Measurements from ENCODE around the gene LENG1. TPM values are rescaled to one million over a fixed set of nuclear protein-coding genes. Genes with fewer than 3 reads are reported as not detected.
A peak's percentile ranks its signal among the peaks of the same experiment; 100 is the strongest.
"Not testable (repeated sequence)": the region's sequence is repeated elsewhere in the genome, so short reads cannot be mapped to it uniquely, and the experiment has no call there.

Gene LENG1
- total RNA-seq, 1 experiment from 2014 or later: 7.6 TPM

DNA sequence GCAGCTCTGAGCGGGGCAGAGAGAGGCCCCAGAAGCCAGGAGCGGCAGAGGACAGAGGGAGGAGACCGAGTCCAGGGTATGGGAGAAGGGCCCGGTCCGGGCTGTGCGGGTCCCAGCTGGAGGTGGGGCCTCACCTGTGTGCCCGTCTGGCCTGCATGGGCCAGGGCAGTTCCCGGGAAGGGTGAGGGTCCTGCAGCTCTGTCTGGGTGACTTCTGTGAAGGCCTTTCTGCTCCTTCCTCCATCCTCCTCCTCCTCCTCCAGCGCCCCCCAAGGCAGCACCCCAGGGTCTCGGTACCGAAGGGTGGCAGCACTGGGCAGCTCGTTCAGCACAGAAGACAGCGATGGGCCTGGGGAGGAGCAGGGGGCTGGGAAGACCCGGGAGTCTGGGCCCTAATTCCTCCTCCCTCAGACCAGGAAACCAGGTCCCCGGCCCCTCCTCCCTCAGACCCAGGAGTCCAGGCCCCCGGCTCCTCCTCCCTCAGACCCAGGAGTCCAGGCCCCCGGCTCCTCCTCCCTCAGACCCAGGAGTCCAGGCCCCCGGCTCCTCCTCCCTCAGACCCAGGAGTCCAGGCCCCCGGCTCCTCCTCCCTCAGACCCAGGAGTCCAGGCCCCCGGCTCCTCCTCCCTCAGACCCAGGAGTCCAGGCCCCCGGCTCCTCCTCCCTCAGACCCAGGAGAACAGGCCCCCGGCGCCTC lies 12.4 kb upstream of the LENG1 start:
- H3K9me2 ChIP-seq (ENCODE audit: insufficient read depth); H3K27me3 ChIP-seq (ENCODE audit: insufficient read depth, low read length); H4K20me1 ChIP-seq (ENCODE audit: insufficient read depth); H3K9me3 ChIP-seq (ENCODE audit: control insufficient read depth in 1 of 2, insufficient read depth in 1 of 2, low read depth in 1 of 2, low read length in 2 of 2); BruUV-seq (replicated peaks); H3K36me3 ChIP-seq (ENCODE audit: control insufficient read depth in 1 of 2, insufficient read depth in 2 of 2, low read length in 2 of 2); RAD21 ChIA-PET (ENCODE audit: low non-redundant PET in 1 of 2, low total read pairs in 2 of 2, uncharacterized antibody in 2 of 2, unreplicated experiment in 2 of 2); ATAC-seq; DNase-seq (ENCODE audit: low read depth, low spot score); H3K79me2 ChIP-seq (ENCODE audit: insufficient read depth, low read length); H2AFZ ChIP-seq (ENCODE audit: low read depth, low read length, poor library complexity, severe bottlenecking): not testable (repeated sequence)
- Histone ChIP-seq H3K4me2 (ENCODE audit: low read length) (peak overlapping the region; percentile 94), H3K4me1 (ENCODE audit: control insufficient read depth in 1 of 2, insufficient read depth in 2 of 2, low read length in 2 of 2) (peaks cover 8 to 25% of the 10 kb centered on the region in 2 experiments; a peak in 3 of 4 replicates), H3K9ac (ENCODE audit: low read length) (peak overlapping the region; percentile 90), H3K27ac (ENCODE audit: low read depth, low read length) (peak overlapping the region; percentile 86), H3K4me3 (replicated peaks in 1 of 2; ENCODE audit: low read depth in 1 of 2, low read length in 2 of 2) (peak overlapping the region; percentile 69 to 85)
- ChIA-PET CTCF (interaction anchor here (1.1 to 2.6 kb wide), 4 partner anchors 18 to 218 kb away, joined by 3 to 22 read pairs (median 4); partner anchors contain the start of gene MBOAT7), POLR2A (interaction anchor here (0.7 to 2.0 kb wide), 3 partner anchors 18 to 35 kb away, joined by 3 to 29 read pairs (median 8); partner anchors contain the start of genes CNOT3 and MBOAT7)
- TF ChIP-seq, protein P1, sequence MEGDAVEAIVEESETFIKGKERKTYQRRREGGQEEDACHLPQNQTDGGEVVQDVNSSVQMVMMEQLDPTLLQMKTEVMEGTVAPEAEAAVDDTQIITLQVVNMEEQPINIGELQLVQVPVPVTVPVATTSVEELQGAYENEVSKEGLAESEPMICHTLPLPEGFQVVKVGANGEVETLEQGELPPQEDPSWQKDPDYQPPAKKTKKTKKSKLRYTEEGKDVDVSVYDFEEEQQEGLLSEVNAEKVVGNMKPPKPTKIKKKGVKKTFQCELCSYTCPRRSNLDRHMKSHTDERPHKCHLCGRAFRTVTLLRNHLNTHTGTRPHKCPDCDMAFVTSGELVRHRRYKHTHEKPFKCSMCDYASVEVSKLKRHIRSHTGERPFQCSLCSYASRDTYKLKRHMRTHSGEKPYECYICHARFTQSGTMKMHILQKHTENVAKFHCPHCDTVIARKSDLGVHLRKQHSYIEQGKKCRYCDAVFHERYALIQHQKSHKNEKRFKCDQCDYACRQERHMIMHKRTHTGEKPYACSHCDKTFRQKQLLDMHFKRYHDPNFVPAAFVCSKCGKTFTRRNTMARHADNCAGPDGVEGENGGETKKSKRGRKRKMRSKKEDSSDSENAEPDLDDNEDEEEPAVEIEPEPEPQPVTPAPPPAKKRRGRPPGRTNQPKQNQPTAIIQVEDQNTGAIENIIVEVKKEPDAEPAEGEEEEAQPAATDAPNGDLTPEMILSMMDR (IDR thresholded peaks at IDR 0.05 in 2 of 3, conservative IDR thresholded peaks at IDR 0.05 in 1 of 3; ENCODE audit: borderline replicate concordance in 1 of 3, insufficient read depth in 1 of 3, low read depth in 2 of 3, low read length in 2 of 3): peak in 2 of 3 experiments; percentile 21 to 38; a peak in 2 of 6 replicates
- intact Hi-C loops (cut with micrococcal nuclease): loop anchor here (2.0 kb wide), 1 partner anchor 59 kb away; no protein-coding TSS in a partner anchor

DNA sequence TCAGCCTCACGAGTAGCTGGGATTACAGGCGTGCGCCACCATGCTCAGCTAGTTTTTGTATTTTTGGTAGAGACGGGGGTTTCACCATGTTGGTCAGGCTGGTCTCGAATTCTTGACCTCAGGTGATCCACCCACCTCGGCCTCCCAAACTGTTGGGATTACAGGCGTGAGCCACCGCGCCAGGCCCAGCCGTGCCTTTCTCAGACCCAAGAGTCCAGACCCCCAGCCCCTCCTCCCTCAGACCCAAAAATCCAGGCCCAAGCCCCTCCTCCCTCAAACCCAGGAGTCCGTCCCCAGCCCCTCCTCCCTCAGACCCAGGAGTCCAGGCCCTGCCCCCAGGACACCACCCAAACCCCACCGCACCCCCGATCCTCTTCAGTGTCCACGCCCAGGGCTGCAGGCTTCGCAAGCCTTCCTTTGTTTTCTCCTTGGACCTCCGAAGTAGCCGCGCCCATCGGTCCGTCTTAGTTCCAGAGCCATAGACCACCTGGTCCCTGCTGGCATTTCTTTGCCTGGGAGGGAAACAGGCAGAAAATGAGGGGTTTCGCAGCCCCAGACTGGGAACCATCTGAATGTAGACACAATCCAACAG lies 9.7 kb upstream of the LENG1 start:
- Histone ChIP-seq H3K79me2 (ENCODE audit: insufficient read depth, low read length) (0 out of 2 replicates have a peak, but pooled peaks cover 3% of the 10 kb centered on the region), H4K20me1 (ENCODE audit: insufficient read depth) (no peaks in the 10 kb centered on the region), H3K36me3 (ENCODE audit: control insufficient read depth in 1 of 2, insufficient read depth in 2 of 2, low read length in 2 of 2) (no peaks in the 10 kb centered on the region), H3K9me3 (ENCODE audit: control insufficient read depth in 1 of 2, insufficient read depth in 1 of 2, low read depth in 1 of 2, low read length in 2 of 2) (no peaks in the 10 kb centered on the region), H2AFZ (ENCODE audit: low read depth, low read length, poor library complexity, severe bottlenecking) (no peak overlapping the region), H3K4me3 (replicated peaks in 1 of 2; ENCODE audit: low read depth in 1 of 2, low read length in 2 of 2) (no peak overlapping the region), H3K27me3 (ENCODE audit: insufficient read depth, low read length) (no peaks in the 10 kb centered on the region), H3K9me2 (ENCODE audit: insufficient read depth) (no peaks in the 10 kb centered on the region), H3K9ac (ENCODE audit: low read length) (no peak overlapping the region), H3K4me1 (ENCODE audit: control insufficient read depth in 1 of 2, insufficient read depth in 2 of 2, low read length in 2 of 2) (peaks cover 8 to 34% of the 10 kb centered on the region in 2 experiments; a peak in 3 of 4 replicates), H3K4me2 (ENCODE audit: low read length) (no peak overlapping the region), H3K27ac (ENCODE audit: low read depth, low read length) (no peak overlapping the region)
- ChIA-PET CTCF (interaction anchor here (0.6 to 2.7 kb wide), 11 partner anchors 10 to 312 kb away, joined by 3 to 14 read pairs (median 3); partner anchors contain the start of genes CNOT3, LENG1, MBOAT7 and TSEN34), POLR2A (interaction anchor here (0.7 kb wide), 1 partner anchor 31 kb away, joined by 3 read pairs; no protein-coding TSS in a partner anchor), RAD21 (ENCODE audit: low non-redundant PET in 1 of 2, low total read pairs in 2 of 2, uncharacterized antibody in 2 of 2, unreplicated experiment in 2 of 2) (no interaction called here)
- TF ChIP-seq EZH2phosphoT487 (IDR thresholded peaks at IDR 0.05; ENCODE audit: borderline replicate concordance) (no peak), FOSL1 (IDR thresholded peaks at IDR 0.05; ENCODE audit: low read depth) (no peak), ELF1 (IDR thresholded peaks at IDR 0.05; ENCODE audit: borderline replicate concordance, low read depth) (no peak), SRF (IDR thresholded peaks at IDR 0.05; ENCODE audit: low read depth) (no peak), EZH2 (IDR thresholded peaks at IDR 0.05) (no peak), POLR2AphosphoS5 (IDR thresholded peaks at IDR 0.05; ENCODE audit: low read depth, low read length) (no peak), SP1 (IDR thresholded peaks at IDR 0.05; ENCODE audit: low read depth) (no peak), ZNF274 (IDR thresholded peaks at IDR 0.05; ENCODE audit: low read depth, low read length) (no peak), TCF7L2 (IDR thresholded peaks at IDR 0.05; ENCODE audit: borderline replicate concordance, extremely low read depth, insufficient read depth, insufficient read length) (no peak), SIN3A (IDR thresholded peaks at IDR 0.05; ENCODE audit: low read depth) (no peak), RAD21 (IDR thresholded peaks at IDR 0.05; ENCODE audit: low read depth) (no peak)
- TF ChIP-seq, protein P2, sequence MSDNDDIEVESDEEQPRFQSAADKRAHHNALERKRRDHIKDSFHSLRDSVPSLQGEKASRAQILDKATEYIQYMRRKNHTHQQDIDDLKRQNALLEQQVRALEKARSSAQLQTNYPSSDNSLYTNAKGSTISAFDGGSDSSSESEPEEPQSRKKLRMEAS (IDR thresholded peaks at IDR 0.05): no peak
- TF ChIP-seq, protein P1 (IDR thresholded peaks at IDR 0.05 in 2 of 3, conservative IDR thresholded peaks at IDR 0.05 in 1 of 3; ENCODE audit: borderline replicate concordance in 1 of 3, insufficient read depth in 1 of 3, low read depth in 2 of 3, low read length in 2 of 3): no peak
- ATAC-seq: no peak
- no TSS peak for BruUV-seq (replicated peaks)
- intact Hi-C loops (cut with micrococcal nuclease): no loop called here
- DNase-seq (ENCODE audit: low read depth, low spot score): no peak

Data from HCT116 (cell line).